A549 (cell line): ENCODE data around the gene ZNF335.

Source experiments
- CTCF ChIP-seq: fragments of >200 bp; sonication (Bioruptor Twin); formaldehyde crosslinking; IDR thresholded peaks from 3 replicates; pipeline ENCODE4 v1.5.1; 2016
- EP300 ChIP-seq, 2 experiments: fragments of >200 bp; sonication (Bioruptor Twin); formaldehyde crosslinking; IDR thresholded peaks; 2 replicates in 1 of 2; 3 replicates in 1 of 2; pipeline ENCODE4 v1.6.1; 2016 to 2017
- JUNB ChIP-seq: fragments of >200 bp; sonication (Bioruptor Twin); formaldehyde crosslinking; IDR thresholded peaks from 2 replicates; pipeline ENCODE4 v1.6.1; 2016
- POLR2A ChIP-seq: IDR thresholded peaks from 2 replicates; pipeline ENCODE4 v1.6.1; 2012; ENCODE audit warnings: mild to moderate bottlenecking, low read length
- POLR2AphosphoS2 ChIP-seq: conservative IDR thresholded peaks from 2 replicates; pipeline ENCODE4 v1.6.1; 2012; ENCODE audit warnings: low read length, improper control_type of control experiment, inconsistent platforms
- TP53 ChIP-seq: fragments of 250-450 bp; sonication (Bioruptor Pico); IDR thresholded peaks from 2 replicates; pipeline ENCODE4 v1.5.0; 2021; ENCODE audit warnings: mild to moderate bottlenecking, moderate library complexity
- ZFP36 ChIP-seq: fragments of 450-650 bp; IDR thresholded peaks from 2 replicates; pipeline ENCODE4 v1.6.1; 2014; ENCODE audit warnings: borderline replicate concordance; ENCODE audit not compliant: partially characterized antibody
- TF ChIP-seq, protein P1 (sequence below): fragments of >200 bp; sonication (Bioruptor Twin); formaldehyde crosslinking; IDR thresholded peaks from 3 replicates; pipeline ENCODE4 v1.6.1; 2016

GRCh38 chr20:45950330-45950646, 21.7 kb downstream of the ZNF335 start:
- TF ChIP-seq EP300 (IDR thresholded peaks at IDR 0.05) (no peak), CTCF (no peak), POLR2A (no peak), ZFP36 (no peak), TP53 (CRISPR knock-in tag) (no peak), POLR2AphosphoS2 (no peak), JUNB (no peak)
- TF ChIP-seq, protein P1, sequence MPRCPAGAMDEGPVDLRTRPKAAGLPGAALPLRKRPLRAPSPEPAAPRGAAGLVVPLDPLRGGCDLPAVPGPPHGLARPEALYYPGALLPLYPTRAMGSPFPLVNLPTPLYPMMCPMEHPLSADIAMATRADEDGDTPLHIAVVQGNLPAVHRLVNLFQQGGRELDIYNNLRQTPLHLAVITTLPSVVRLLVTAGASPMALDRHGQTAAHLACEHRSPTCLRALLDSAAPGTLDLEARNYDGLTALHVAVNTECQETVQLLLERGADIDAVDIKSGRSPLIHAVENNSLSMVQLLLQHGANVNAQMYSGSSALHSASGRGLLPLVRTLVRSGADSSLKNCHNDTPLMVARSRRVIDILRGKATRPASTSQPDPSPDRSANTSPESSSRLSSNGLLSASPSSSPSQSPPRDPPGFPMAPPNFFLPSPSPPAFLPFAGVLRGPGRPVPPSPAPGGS, result no peak
